ENCODE results near the gene KDM5B.
"Not testable (repeated sequence)": the region's sequence is repeated elsewhere in the genome, so short reads cannot be mapped to it uniquely, and the experiment has no call there.

KDM5B gene

GRCh38 chr1:202807926-202808757 lies at the start of gene KDM5B:
KDM5B (minus strand) TSS chr1:202808421; CDS start chr1:202808305, 116 bp downstream.
- DNase-seq (ENCODE audit: low read depth) = no peak

- DNase-seq (ENCODE audit: low read depth) = no peak
Measured at GRCh38 chr1:202857136-202857610, 49.0 kb upstream of the KDM5B start.

GRCh38 chr1:202856014-202856413 lies 47.8 kb upstream of the KDM5B start:
- no peak for DNase-seq (ENCODE audit: low read depth)

- no peak for DNase-seq (ENCODE audit: low read depth)
Measured at GRCh38 chr1:202854787-202855186, 46.6 kb upstream of the KDM5B start.

- DNase-seq (ENCODE audit: low read depth) = no peak
Measured at GRCh38 chr1:202852163-202852904, 44.1 kb upstream of the KDM5B start.

GRCh38 chr1:202850593-202851362 lies 42.6 kb upstream of the KDM5B start:
- no peak for DNase-seq (ENCODE audit: low read depth)

- no peak for DNase-seq (ENCODE audit: low read depth)
Measured at GRCh38 chr1:202848191-202848542, 39.9 kb upstream of the KDM5B start.

GRCh38 chr1:202844935-202845334 lies 36.7 kb upstream of the KDM5B start:
- no peak for DNase-seq (ENCODE audit: low read depth)

- DNase-seq (ENCODE audit: low read depth) = no peak
Measured at GRCh38 chr1:202844259-202844658, 36.0 kb upstream of the KDM5B start.

GRCh38 chr1:202843081-202843480 lies 34.9 kb upstream of the KDM5B start:
- DNase-seq (ENCODE audit: low read depth) = no peak

- DNase-seq (ENCODE audit: low read depth) = no peak
Measured at GRCh38 chr1:202837746-202838262, 29.6 kb upstream of the KDM5B start.

- no peak for DNase-seq (ENCODE audit: low read depth)
Measured at GRCh38 chr1:202836623-202837403, 28.6 kb upstream of the KDM5B start.

- DNase-seq (ENCODE audit: low read depth) = no peak
Measured at GRCh38 chr1:202835548-202836072, 27.4 kb upstream of the KDM5B start.

- DNase-seq (ENCODE audit: low read depth) = no peak
Measured at GRCh38 chr1:202834771-202835547, 26.7 kb upstream of the KDM5B start.

- no peak for DNase-seq (ENCODE audit: low read depth)
Measured at GRCh38 chr1:202831906-202832305, 23.7 kb upstream of the KDM5B start.

- not testable (repeated sequence) for DNase-seq (ENCODE audit: low read depth)
Measured at GRCh38 chr1:202829223-202829622, 21.0 kb upstream of the KDM5B start.

GRCh38 chr1:202825748-202826147 lies 17.5 kb upstream of the KDM5B start:
- no peak for DNase-seq (ENCODE audit: low read depth)

GRCh38 chr1:202821467-202821866 lies 13.2 kb upstream of the KDM5B start:
- DNase-seq (ENCODE audit: low read depth) = peak; percentile 72

GRCh38 chr1:202818819-202819218 lies 10.6 kb upstream of the KDM5B start:
- no peak for DNase-seq (ENCODE audit: low read depth)

GRCh38 chr1:202815120-202815519 lies 6.9 kb upstream of the KDM5B start:
- DNase-seq (ENCODE audit: low read depth) = no peak
